Rectal smooth muscle tissue (tissue), 1 donor: ENCODE measurements around the gene LIN7A.
"Not testable (repeated sequence)": the region's sequence is repeated elsewhere in the genome, so short reads cannot be mapped to it uniquely, and the experiment has no call there.

Source experiments
- H3K27ac ChIP-seq: one replicate; pipeline ENCODE4 v1.7.0; 2013; ENCODE audit warnings: low read depth, low read length, inconsistent platforms
- H3K27me3 ChIP-seq: one replicate; pipeline ENCODE4 v1.7.0; 2013; ENCODE audit warnings: low read length; ENCODE audit not compliant: control insufficient read depth, insufficient read depth
- H3K36me3 ChIP-seq: one replicate; pipeline ENCODE4 v1.7.0; 2013; ENCODE audit warnings: low read length; ENCODE audit not compliant: control insufficient read depth, insufficient read depth
- H3K4me1 ChIP-seq: one replicate; pipeline ENCODE4 v1.7.0; 2013; ENCODE audit warnings: low read length; ENCODE audit not compliant: control insufficient read depth, insufficient read depth
- H3K4me3 ChIP-seq: one replicate; pipeline ENCODE4 v1.7.0; 2013; ENCODE audit warnings: low read length
- H3K9ac ChIP-seq: one replicate; pipeline ENCODE4 v1.7.0; 2013; ENCODE audit warnings: low read length

Gene LIN7A

DNA sequence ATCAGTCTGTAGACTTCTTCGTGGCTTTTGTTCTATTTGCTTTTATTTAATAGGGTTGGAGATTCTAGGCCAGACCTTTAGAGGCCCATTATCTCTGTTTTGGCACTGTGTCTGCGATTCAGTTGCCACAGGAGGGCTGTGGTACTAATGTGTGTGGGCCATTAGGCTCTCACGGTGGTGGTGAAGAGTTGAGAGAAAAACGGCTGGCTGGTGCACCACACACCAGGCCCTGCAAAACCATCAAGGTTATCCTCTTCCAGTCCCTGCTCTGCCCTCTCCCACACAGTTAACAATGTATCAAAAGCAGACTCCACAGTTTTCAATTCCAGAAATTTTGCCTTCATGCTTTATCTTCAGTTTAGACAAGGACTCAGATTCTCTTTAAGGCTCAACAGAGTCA, 123.3 kb downstream of the LIN7A start:
- Histone ChIP-seq H3K27me3 (no peaks in the 10 kb centered on the region), H3K4me3 (no peak overlapping the region), H3K4me1 (no peaks in the 10 kb centered on the region), H3K36me3 (no peaks in the 10 kb centered on the region), H3K27ac (no peak overlapping the region), H3K9ac (no peak overlapping the region)

DNA sequence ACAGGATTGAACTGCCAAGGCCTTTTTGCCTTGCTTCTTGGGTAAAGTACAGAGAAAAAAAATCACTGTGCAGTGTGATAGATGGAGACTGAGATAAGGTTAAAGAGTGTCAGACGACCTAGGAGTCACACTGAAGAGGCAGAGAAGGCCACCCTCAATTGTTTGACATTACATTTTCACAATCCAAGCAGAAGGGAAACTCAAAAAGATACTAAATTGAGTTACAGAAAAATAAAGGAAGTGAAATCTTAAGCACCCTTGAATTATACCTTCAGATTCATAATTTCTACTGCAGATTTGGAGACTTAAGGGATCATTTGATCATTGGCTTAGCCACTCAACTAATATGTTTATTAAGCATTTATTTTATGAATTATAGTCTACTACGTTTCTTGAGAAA, 123.9 kb downstream of the LIN7A start:
- Histone ChIP-seq H3K27me3 (no peaks in the 10 kb centered on the region), H3K4me3 (no peak overlapping the region), H3K27ac (no peak overlapping the region), H3K9ac (no peak overlapping the region), H3K36me3 (no peaks in the 10 kb centered on the region), H3K4me1 (no peaks in the 10 kb centered on the region)

DNA sequence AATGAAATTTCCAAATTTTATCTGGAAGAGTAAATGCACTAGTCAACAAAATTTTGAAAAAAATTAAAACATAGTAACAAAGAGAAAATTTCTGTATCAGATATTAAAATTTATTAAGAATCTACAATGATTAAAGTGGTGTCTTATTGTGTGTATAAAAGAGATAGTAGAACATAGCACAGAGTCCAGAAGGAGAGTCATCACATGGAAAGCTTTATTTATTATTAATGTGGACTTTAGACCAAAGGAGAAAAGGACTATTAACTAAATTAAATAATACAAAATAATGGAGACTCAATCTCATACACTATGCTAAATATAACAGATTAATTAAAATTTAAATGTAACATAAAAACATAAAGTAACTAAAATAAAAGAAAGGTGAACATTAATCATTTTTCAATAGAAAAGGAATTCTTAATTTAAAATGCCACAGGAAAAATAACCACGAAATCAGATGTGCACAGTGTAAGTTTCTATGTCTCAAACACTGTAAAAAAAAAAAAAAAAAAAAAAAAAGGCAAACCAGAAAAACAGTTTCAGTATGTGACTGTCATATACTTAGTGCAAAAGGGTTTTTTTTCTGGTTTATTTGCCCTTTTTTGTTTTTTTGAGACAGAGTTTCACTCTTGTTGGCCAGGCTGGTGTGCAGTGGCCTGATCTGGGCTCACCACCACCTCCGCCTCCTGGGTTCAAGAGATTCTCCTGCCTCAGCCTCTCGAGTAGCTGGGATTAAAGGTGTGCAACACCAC, 125.6 kb downstream of the LIN7A start:
- Histone ChIP-seq H3K27ac (no peak overlapping the region), H3K4me1 (no peaks in the 10 kb centered on the region), H3K27me3 (no peaks in the 10 kb centered on the region), H3K9ac (no peak overlapping the region), H3K4me3 (no peak overlapping the region), H3K36me3 (no peaks in the 10 kb centered on the region)

DNA sequence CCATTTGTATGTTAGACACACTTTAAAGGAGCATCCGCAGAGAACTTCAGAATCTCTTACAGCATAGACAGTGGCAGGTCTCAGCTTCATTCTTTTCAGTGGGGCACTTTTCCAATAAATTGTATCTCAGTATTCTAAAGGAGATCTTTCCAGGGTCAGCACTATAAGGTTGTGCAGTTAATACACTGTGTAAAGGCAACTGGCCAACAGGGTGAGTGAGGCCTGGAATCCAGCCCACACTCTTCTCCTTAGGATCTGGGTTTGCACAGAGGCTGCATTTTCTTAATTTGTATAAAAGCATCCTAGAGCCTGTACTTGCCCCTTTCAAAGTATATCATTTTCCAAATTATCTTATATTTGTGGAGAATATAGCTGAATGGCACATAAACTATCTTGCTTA, 126.9 kb downstream of the LIN7A start:
- Histone ChIP-seq H3K27ac (no peak overlapping the region), H3K27me3 (no peaks in the 10 kb centered on the region), H3K4me1 (no peaks in the 10 kb centered on the region), H3K4me3 (no peak overlapping the region), H3K9ac (no peak overlapping the region), H3K36me3 (no peaks in the 10 kb centered on the region)

DNA sequence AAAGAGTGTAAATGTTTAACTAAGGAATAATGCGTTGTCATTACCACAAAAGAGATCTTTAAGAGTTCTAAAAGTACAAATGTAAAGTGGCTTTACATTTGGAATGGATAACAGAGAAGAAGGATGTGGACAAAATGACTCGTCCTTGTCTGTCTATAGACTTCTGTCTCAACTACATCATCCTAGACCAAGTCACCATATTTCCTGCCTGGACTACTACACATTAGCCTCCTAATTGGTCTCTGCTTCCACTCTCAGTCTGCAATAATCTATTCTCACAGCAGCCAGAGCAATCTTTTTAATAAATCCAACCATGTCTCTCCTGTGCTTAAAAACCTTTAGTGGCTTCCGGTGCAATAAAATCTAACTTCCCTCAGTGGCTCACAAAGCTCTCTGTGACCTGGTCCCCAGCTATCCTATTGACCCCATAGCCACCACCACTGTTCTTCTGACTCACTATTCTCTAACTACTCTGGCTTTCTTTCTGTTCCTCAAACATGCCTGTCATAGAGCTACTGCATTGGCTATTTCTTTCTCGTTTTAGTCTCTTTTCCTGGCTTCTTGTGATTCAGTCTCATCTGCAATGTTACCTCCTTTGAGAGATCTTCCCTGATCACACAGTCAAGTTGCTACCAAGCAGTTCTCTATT, 130.0 kb downstream of the LIN7A start:
- Histone ChIP-seq H3K36me3 (no peaks in the 10 kb centered on the region), H3K27me3 (no peaks in the 10 kb centered on the region), H3K4me3 (no peak overlapping the region)

DNA sequence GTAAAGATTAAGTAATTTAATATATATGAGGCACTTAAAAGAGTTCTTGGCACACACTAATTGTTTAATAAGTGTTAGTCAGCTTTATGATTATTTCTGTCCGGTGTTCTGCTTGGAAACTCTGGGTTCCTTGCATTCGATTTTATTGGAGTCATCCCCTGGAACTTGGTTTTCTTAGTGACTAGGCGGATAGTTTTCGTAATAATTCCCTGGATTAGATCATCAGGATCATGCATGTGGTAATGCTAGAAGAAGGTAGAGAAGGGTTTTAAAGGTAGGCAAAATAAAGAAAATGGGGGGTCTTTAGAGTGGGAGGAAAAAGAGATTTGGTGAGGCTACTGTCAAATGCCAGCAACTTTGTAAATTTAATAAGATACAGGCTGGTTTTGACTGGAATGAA, 132.6 kb downstream of the LIN7A start:
- H3K4me3 ChIP-seq, result no peak overlapping the region
- H3K27ac ChIP-seq, result no peak overlapping the region
- no peaks in the 10 kb centered on the region for H3K36me3 ChIP-seq
- no peak overlapping the region for H3K9ac ChIP-seq
- no peaks in the 10 kb centered on the region for H3K27me3 ChIP-seq
- no peaks in the 10 kb centered on the region for H3K4me1 ChIP-seq

More for the DNA sequence above, 130.0 kb downstream of the LIN7A start:
- Histone ChIP-seq H3K27ac (no peak overlapping the region), H3K4me1 (no peaks in the 10 kb centered on the region), H3K9ac (no peak overlapping the region)

DNA sequence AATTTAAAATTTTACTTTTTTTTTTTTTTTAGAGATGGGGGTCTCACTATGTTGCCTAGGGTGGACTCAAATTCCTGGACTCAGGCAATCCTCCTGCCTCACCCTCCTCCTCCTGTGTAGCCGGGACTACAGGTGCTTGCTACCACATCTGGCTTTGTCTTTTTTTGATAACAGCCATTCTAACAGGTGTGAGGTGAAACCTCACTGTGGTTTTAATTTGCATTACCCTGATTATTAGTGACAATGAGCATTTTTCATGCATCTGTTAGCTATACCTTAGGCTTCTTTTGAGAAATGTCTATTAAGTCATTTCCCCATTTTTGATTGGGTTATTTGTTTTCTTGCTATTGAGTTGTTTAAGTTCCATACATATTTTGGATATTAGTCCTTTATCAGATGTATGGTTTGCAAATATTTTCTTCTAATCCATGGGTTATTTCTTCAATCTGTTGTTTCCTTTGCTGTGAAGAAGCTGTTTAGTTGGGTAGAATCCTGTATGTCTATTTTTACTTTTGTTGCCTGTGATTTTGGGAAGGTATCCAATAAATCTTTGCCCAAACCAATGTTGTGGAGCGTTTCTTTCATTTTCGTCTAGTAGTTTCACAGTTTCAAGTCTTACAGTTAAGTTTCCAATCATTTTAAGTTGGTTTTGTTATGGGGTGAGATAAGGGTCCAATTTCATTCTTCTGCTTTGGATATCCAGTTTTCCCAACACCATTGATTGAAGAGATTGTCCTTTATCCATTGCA, 134.9 kb downstream of the LIN7A start:
- H3K27me3 ChIP-seq, result no peaks in the 10 kb centered on the region

DNA sequence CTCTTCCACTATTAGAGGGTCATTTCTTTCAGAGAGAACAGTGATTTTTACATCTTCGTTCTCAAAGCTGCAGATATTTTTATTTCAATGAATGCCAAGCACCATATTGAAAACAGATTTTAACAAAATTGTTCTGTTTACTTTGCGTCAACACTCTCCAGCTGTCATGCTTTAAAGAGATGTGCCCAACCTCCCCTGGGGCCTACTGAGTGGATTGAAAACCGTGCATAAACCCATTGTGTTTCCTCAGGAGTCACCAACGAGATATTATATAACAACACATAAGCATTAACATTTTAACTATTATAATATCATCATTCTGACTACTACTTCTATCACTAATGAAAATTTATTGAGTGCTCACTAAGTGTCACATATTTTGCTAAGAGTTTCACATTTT, 139.5 kb downstream of the LIN7A start:
- no peak overlapping the region for H3K27ac ChIP-seq
- no peaks in the 10 kb centered on the region for H3K36me3 ChIP-seq
- H3K4me3 ChIP-seq, result no peak overlapping the region
- no peaks in the 10 kb centered on the region for H3K27me3 ChIP-seq
- no peak overlapping the region for H3K9ac ChIP-seq
- no peaks in the 10 kb centered on the region for H3K4me1 ChIP-seq

More for the DNA sequence above, 134.9 kb downstream of the LIN7A start:
- Histone ChIP-seq H3K4me3 (no peak overlapping the region), H3K9ac (no peak overlapping the region), H3K4me1 (no peaks in the 10 kb centered on the region), H3K36me3 (no peaks in the 10 kb centered on the region), H3K27ac (no peak overlapping the region)

DNA sequence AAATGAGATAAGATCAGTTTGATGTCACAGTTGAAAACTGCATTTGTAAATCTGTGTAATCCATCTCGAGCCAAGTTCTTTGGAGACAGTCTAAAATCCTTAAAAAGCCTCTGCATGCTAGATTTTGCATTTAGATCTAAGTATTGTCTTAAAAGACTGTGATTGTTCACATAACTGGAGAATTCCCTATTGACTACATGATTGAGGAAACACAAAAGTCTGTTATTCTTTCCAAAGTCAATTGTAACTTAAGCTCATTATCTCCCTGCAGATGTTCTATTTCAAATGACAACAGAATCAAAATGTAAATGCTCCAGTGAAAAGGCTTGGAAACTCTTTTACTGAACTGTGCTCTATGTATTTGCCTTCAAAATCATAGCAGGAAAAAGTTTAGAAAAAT, 143.2 kb downstream of the LIN7A start:
- Histone ChIP-seq H3K36me3 (no peaks in the 10 kb centered on the region), H3K27me3 (no peaks in the 10 kb centered on the region), H3K9ac (no peak overlapping the region), H3K4me1 (no peaks in the 10 kb centered on the region), H3K4me3 (no peak overlapping the region), H3K27ac (no peak overlapping the region)

DNA sequence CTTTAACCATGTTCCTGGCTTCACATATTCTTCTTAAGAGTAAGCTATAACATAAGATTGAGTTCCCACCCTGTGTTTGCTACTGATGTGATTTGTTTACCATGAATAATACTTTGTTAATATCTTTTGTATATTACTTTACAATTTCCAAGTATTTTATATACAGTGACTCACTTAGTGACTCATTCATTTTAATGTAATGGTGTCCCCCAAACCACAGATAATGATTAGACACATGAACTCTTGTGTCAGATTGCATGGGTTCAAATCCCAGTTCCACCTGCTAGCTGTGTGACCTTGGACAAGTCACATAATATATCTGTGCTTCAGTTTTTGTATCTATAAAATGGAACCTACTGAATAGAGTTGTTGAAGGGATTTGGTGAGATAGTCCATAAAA, 144.9 kb downstream of the LIN7A start:
- no peaks in the 10 kb centered on the region for H3K27me3 ChIP-seq
- H3K4me1 ChIP-seq, result no peaks in the 10 kb centered on the region
- no peak overlapping the region for H3K27ac ChIP-seq
- no peaks in the 10 kb centered on the region for H3K36me3 ChIP-seq
- no peak overlapping the region for H3K9ac ChIP-seq
- no peak overlapping the region for H3K4me3 ChIP-seq

DNA sequence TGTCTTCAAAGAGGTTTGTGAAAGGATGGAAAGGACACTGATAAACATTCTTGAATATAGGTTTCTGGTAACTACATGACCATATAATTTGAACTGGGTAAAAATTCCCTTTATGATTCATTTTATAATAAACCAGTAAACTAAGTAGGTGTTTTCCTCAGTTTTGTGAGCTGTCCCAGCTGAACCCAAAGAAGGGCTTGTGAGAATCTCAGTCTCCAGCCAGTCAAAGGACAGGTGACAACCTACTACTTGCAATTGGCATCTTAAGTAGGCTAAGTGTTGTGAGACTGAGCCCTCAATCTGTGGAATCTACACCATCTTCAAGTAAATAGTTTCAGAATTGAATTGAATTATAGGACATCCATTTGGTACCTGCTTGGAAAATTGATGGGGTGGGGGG, 145.9 kb downstream of the LIN7A start:
- no peaks in the 10 kb centered on the region for H3K27me3 ChIP-seq

DNA sequence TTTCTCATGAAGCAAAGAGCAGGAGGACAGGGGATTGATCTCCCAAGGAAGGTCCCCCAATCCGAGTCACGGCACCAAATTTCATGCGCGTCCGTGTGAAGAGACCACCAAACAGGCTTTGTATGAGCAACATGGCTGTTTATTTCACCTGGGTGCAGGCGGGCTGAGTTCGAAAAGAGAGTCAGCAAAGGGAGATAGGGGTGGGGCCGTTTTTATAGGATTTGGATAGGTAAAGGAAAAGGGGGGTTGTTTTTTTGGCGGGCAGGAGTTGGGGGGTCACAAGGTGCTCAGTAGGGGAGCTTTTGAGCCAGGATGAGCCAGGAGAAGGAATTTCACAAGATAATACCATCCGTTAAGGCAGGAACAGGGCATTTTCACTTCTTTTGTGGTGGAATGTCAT, 149.3 kb downstream of the LIN7A start:
- not testable (repeated sequence) for H3K36me3 ChIP-seq, H3K9ac ChIP-seq, H3K4me3 ChIP-seq, H3K27ac ChIP-seq, H3K4me1 ChIP-seq, H3K27me3 ChIP-seq

More for the DNA sequence above, 145.9 kb downstream of the LIN7A start:
- Histone ChIP-seq H3K4me1 (no peaks in the 10 kb centered on the region), H3K27ac (no peak overlapping the region), H3K9ac (no peak overlapping the region), H3K4me3 (no peak overlapping the region), H3K36me3 (no peaks in the 10 kb centered on the region)
